Lower leg skin (tissue), 3 donors: ENCODE measurements around the gene HNRNPC.

ENCODE experiments used
- CTCF ChIP-seq, 3 donors: fragments of 450-650 bp; IDR thresholded peaks; one replicate each; pipeline ENCODE4 v1.5.1; 2016; ENCODE audit warnings: antibody characterized with exemption in 3 of 3, mild to moderate bottlenecking in 3 of 3, moderate library complexity in 2 of 3
- POLR2A ChIP-seq, 2 donors: fragments of 450-650 bp; IDR thresholded peaks; one replicate each; pipeline ENCODE4 v1.6.1; 2016 to 2017; ENCODE audit warnings: antibody characterized with exemption in 2 of 2, mild to moderate bottlenecking in 1 of 2, moderate library complexity in 1 of 2

DNA sequence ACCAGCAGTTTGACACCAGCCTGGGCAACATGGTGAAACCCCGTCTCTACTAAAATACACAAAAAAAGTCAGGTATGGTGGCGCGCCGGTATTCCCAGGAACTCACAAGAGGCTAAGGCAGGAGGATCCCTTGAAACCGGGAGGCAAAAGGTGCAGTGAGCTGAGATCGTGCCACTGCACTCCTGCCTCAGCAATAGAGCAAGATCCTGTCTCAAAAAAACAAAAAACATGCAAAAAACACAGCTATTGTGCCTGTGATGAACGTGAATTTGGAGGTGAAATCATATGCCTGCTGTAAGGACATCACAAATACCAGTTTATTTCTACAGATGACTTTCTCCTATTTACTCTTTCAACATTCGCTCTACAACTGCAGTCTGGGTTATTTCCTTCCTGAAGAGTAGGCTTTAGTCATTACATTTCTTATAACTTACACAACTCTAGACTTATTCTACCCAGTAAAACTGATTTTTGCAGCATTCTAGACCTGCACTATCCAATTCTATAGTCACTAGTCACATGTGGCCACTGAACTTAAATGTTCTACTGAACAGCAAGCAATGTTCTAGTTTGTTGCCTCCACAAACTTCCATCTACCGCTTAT, 48.3 kb downstream of the HNRNPC start:
- TF ChIP-seq CTCF (IDR thresholded peaks at IDR 0.05) (no peak), POLR2A (IDR thresholded peaks at IDR 0.05) (no peak)
